ENCODE measurements around the gene ANO1. TPM values are rescaled to one million over a fixed set of nuclear protein-coding genes. Genes with fewer than 3 reads are reported as not detected.

ANO1 gene
- total RNA-seq, 1 donor from 2014 or later, result 0.14 TPM

DNA sequence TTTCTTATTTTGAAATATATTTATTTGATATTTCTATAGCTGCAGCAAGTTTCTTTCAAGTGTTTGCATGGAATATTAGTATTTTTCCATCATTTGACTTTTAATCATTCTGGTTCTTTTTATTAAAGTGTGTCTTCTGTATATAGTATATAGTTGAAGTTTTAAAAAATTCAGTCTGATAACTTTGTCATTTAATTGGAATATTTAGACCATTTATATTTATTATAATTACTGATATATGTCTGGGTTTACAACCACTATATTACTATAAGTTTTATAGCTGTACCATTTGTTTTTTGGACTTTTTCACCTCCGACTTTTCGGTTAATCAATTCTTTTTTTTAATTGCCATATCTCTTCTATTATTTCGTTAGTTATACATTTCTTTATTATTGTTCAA, 22.7 kb upstream of the ANO1 start:
- no peaks in the 10 kb centered on the region for H3K4me1 ChIP-seq (ENCODE audit: insufficient read depth, low read length)
- H3K9me3 ChIP-seq (ENCODE audit: insufficient read depth, low read depth, low read length), result peaks cover 4% of the 10 kb centered on the region
- no peaks in the 10 kb centered on the region for H3K4me1 Mint-ChIP-seq (ENCODE audit: low read depth, unreplicated experiment)
- no peaks in the 10 kb centered on the region for H3K79me2 ChIP-seq (ENCODE audit: insufficient read depth, low read length)
- TF ChIP-seq EZH2 (IDR thresholded peaks at IDR 0.05; ENCODE audit: insufficient read depth, low read length), result no peak
- TF ChIP-seq, protein P1, sequence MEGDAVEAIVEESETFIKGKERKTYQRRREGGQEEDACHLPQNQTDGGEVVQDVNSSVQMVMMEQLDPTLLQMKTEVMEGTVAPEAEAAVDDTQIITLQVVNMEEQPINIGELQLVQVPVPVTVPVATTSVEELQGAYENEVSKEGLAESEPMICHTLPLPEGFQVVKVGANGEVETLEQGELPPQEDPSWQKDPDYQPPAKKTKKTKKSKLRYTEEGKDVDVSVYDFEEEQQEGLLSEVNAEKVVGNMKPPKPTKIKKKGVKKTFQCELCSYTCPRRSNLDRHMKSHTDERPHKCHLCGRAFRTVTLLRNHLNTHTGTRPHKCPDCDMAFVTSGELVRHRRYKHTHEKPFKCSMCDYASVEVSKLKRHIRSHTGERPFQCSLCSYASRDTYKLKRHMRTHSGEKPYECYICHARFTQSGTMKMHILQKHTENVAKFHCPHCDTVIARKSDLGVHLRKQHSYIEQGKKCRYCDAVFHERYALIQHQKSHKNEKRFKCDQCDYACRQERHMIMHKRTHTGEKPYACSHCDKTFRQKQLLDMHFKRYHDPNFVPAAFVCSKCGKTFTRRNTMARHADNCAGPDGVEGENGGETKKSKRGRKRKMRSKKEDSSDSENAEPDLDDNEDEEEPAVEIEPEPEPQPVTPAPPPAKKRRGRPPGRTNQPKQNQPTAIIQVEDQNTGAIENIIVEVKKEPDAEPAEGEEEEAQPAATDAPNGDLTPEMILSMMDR (IDR thresholded peaks at IDR 0.05; ENCODE audit: insufficient read depth, low read depth, low read length), result no peak
- H3K4me3 ChIP-seq (ENCODE audit: insufficient read depth, low read depth, low read length), result no peak overlapping the region
- no peak for FAIRE-seq
- no peak overlapping the region for H2AFZ ChIP-seq (ENCODE audit: low read depth, low read length)
- no peak overlapping the region for H3K27ac ChIP-seq (ENCODE audit: low read depth, low read length)
- H3K36me3 Mint-ChIP-seq (ENCODE audit: low read depth, unreplicated experiment), result no peaks in the 10 kb centered on the region
- H3K4me2 ChIP-seq (ENCODE audit: low read length), result no peak overlapping the region
- no peak overlapping the region for H3K27ac Mint-ChIP-seq (ENCODE audit: unreplicated experiment)
- peaks cover 5% of the 10 kb centered on the region for H3K27me3 Mint-ChIP-seq (ENCODE audit: low read depth, unreplicated experiment)
- H3K9me3 Mint-ChIP-seq (ENCODE audit: unreplicated experiment), result no peaks in the 10 kb centered on the region
- no peaks in the 10 kb centered on the region for H4K20me1 ChIP-seq (ENCODE audit: insufficient read depth, low read length)
- peaks cover 10% of the 10 kb centered on the region for H3K27me3 ChIP-seq (ENCODE audit: insufficient read depth, low read length)
- no peak for DNase-seq (ENCODE audit: low read depth)
- H3K36me3 ChIP-seq (ENCODE audit: insufficient read depth, low read length), result no peaks in the 10 kb centered on the region
- H3K4me3 Mint-ChIP-seq (ENCODE audit: unreplicated experiment), result no peak overlapping the region
- no peak overlapping the region for H3K9ac ChIP-seq (ENCODE audit: low read length)

DNA sequence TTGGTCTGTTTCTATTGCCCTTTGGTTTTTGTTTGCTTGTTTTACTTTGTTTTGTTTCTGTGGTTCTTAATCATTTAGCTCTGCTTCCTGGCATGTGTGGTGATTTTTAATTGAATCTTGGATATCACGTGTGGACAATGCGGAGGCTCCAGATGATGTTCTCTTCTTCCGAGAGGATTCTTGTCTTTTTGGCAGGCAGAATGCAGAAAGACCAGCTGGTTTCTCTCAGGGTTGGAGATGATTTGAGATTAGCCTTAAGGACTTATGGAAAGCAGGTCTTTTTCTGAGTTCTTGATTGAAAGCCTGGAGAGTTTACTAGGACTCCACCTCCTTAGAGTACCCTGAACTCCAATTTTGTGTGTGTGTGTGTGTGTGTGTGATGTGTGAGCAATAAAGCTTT, 21.0 kb upstream of the ANO1 start:
- H3K9me3 Mint-ChIP-seq (ENCODE audit: unreplicated experiment), result no peaks in the 10 kb centered on the region
- Histone ChIP-seq H3K79me2 (ENCODE audit: insufficient read depth, low read length) (no peaks in the 10 kb centered on the region), H3K4me3 (ENCODE audit: insufficient read depth, low read depth, low read length) (no peak overlapping the region), H4K20me1 (ENCODE audit: insufficient read depth, low read length) (no peaks in the 10 kb centered on the region), H3K4me1 (ENCODE audit: insufficient read depth, low read length) (no peaks in the 10 kb centered on the region), H3K9ac (ENCODE audit: low read length) (no peak overlapping the region), H2AFZ (ENCODE audit: low read depth, low read length) (no peak overlapping the region), H3K9me3 (ENCODE audit: insufficient read depth, low read depth, low read length) (peaks cover 4% of the 10 kb centered on the region), H3K27ac (ENCODE audit: low read depth, low read length) (no peak overlapping the region), H3K27me3 (ENCODE audit: insufficient read depth, low read length) (no peaks in the 10 kb centered on the region), H3K36me3 (ENCODE audit: insufficient read depth, low read length) (no peaks in the 10 kb centered on the region), H3K4me2 (ENCODE audit: low read length) (no peak overlapping the region)
- H3K4me1 Mint-ChIP-seq (ENCODE audit: low read depth, unreplicated experiment), result no peaks in the 10 kb centered on the region
- peaks cover 2% of the 10 kb centered on the region for H3K27me3 Mint-ChIP-seq (ENCODE audit: low read depth, unreplicated experiment)
- FAIRE-seq, result no peak
- no peak overlapping the region for H3K27ac Mint-ChIP-seq (ENCODE audit: unreplicated experiment)
- TF ChIP-seq, protein P1 (IDR thresholded peaks at IDR 0.05; ENCODE audit: insufficient read depth, low read depth, low read length), result no peak
- TF ChIP-seq EZH2 (IDR thresholded peaks at IDR 0.05; ENCODE audit: insufficient read depth, low read length), result no peak
- DNase-seq (ENCODE audit: low read depth), result no peak
- no peaks in the 10 kb centered on the region for H3K36me3 Mint-ChIP-seq (ENCODE audit: low read depth, unreplicated experiment)
- H3K4me3 Mint-ChIP-seq (ENCODE audit: unreplicated experiment), result no peak overlapping the region

DNA sequence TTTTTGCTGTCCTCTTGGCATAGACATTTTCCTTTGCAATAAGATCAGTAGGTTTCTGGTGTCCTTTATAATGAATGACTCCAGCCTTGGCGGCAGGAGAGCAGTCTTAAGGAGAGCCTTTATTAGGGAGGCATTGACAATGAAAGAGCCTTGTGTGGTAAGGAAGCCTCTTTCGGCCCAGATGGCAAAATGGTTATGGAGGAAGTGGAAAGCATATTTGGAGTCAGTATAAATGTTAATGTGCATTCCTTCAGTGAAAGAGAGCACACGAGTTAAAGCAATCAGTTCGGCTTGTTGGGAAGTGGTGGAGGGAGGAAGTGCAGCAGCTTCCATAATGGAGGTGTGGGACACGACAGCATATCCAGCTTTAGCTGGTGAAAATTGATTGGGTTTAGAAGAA, 18.1 kb upstream of the ANO1 start:
- H3K27me3 ChIP-seq (ENCODE audit: insufficient read depth, low read length), result no peaks in the 10 kb centered on the region
- Mint-ChIP-seq H3K4me1 (ENCODE audit: low read depth, unreplicated experiment) (peaks cover 2% of the 10 kb centered on the region), H3K9me3 (ENCODE audit: unreplicated experiment) (peaks cover 2% of the 10 kb centered on the region), H3K27me3 (ENCODE audit: low read depth, unreplicated experiment) (peaks cover 18% of the 10 kb centered on the region), H3K36me3 (ENCODE audit: low read depth, unreplicated experiment) (no peaks in the 10 kb centered on the region), H3K27ac (ENCODE audit: unreplicated experiment) (no peak overlapping the region), H3K4me3 (ENCODE audit: unreplicated experiment) (no peak overlapping the region)
- H3K9me3 ChIP-seq (ENCODE audit: insufficient read depth, low read depth, low read length), result no peaks in the 10 kb centered on the region
- no peak overlapping the region for H3K9ac ChIP-seq (ENCODE audit: low read length)
- no peak overlapping the region for H3K27ac ChIP-seq (ENCODE audit: low read depth, low read length)
- TF ChIP-seq, protein P1 (IDR thresholded peaks at IDR 0.05; ENCODE audit: insufficient read depth, low read depth, low read length), result no peak
- no peak for TF ChIP-seq EZH2 (IDR thresholded peaks at IDR 0.05; ENCODE audit: insufficient read depth, low read length)
- no peak overlapping the region for H3K4me2 ChIP-seq (ENCODE audit: low read length)
- no peak overlapping the region for H3K4me3 ChIP-seq (ENCODE audit: insufficient read depth, low read depth, low read length)
- H3K36me3 ChIP-seq (ENCODE audit: insufficient read depth, low read length), result no peaks in the 10 kb centered on the region
- H2AFZ ChIP-seq (ENCODE audit: low read depth, low read length), result no peak overlapping the region
- H3K4me1 ChIP-seq (ENCODE audit: insufficient read depth, low read length), result no peaks in the 10 kb centered on the region
- no peaks in the 10 kb centered on the region for H4K20me1 ChIP-seq (ENCODE audit: insufficient read depth, low read length)
- no peaks in the 10 kb centered on the region for H3K79me2 ChIP-seq (ENCODE audit: insufficient read depth, low read length)
- no peak for FAIRE-seq
- DNase-seq (ENCODE audit: low read depth), result no peak
